Measurements from ENCODE around the gene ANKRD9. TPM values are rescaled to one million over a fixed set of nuclear protein-coding genes. Genes with fewer than 3 reads are reported as not detected.

The ANKRD9 gene
- total and polyA plus RNA-seq, 2 of the 13 experiments (the other 11 are each of a cell fraction or from before 2014, with no cell fraction given) = 10.0 to 15.0 TPM

- TF ChIP-seq ADNP (CRISPR knock-in tag; IDR thresholded peaks at IDR 0.05) (peak; percentile 79; the same call in 1 of the 2 replicates), ZNF292 (CRISPR knock-in tag; IDR thresholded peaks at IDR 0.05; ENCODE audit: borderline replicate concordance, low read depth) (peak; percentile 65), ZNF33B (CRISPR knock-in tag; IDR thresholded peaks at IDR 0.05) (no peak), NFE2 (CRISPR knock-in tag; IDR thresholded peaks at IDR 0.05) (no peak), XBP1 (CRISPR knock-in tag; IDR thresholded peaks at IDR 0.05) (no peak), NFYC (CRISPR knock-in tag; IDR thresholded peaks at IDR 0.05) (no peak), ZFY (CRISPR knock-in tag; IDR thresholded peaks at IDR 0.05) (no peak), RARA (CRISPR knock-in tag; IDR thresholded peaks at IDR 0.05) (peak; percentile 34; the same call in 1 of the 2 replicates), SP1 (IDR thresholded peaks at IDR 0.05) (no peak), SP1 (CRISPR knock-in tag; IDR thresholded peaks at IDR 0.05) (no peak), ZNF574 (CRISPR knock-in tag; IDR thresholded peaks at IDR 0.05) (no peak), ZNF850 (CRISPR knock-in tag; conservative IDR thresholded peaks at IDR 0.05) (no peak), MIXL1 (CRISPR knock-in tag; IDR thresholded peaks at IDR 0.05) (peak; percentile 59; the same call in 1 of the 2 replicates), ZNF383 (CRISPR knock-in tag; IDR thresholded peaks at IDR 0.05; ENCODE audit: borderline replicate concordance) (no peak), MED13 (CRISPR knock-in tag; IDR thresholded peaks at IDR 0.05) (no peak), ZNF318 (CRISPR knock-in tag; IDR thresholded peaks at IDR 0.05) (no peak)
- TF ChIP-seq, protein P1, sequence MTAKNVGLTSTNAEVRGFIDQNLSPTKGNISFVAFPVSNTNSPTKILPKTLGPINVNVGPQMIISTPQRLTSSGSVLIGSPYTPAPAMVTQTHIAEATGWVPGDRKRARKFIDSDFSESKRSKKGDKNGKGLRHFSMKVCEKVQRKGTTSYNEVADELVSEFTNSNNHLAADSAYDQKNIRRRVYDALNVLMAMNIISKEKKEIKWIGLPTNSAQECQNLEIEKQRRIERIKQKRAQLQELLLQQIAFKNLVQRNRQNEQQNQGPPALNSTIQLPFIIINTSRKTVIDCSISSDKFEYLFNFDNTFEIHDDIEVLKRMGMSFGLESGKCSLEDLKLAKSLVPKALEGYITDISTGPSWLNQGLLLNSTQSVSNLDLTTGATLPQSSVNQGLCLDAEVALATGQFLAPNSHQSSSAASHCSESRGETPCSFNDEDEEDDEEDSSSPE (CRISPR knock-in tag; IDR thresholded peaks at IDR 0.05) = no peak
- TF ChIP-seq, protein P2, sequence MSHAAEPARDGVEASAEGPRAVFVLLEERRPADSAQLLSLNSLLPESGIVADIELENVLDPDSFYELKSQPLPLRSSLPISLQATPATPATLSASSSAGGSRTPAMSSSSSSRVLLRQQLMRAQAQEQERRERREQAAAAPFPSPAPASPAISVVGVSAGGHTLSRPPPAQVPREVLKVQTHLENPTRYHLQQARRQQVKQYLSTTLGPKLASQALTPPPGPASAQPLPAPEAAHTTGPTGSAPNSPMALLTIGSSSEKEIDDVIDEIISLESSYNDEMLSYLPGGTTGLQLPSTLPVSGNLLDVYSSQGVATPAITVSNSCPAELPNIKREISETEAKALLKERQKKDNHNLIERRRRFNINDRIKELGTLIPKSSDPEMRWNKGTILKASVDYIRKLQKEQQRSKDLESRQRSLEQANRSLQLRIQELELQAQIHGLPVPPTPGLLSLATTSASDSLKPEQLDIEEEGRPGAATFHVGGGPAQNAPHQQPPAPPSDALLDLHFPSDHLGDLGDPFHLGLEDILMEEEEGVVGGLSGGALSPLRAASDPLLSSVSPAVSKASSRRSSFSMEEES (CRISPR knock-in tag; IDR thresholded peaks at IDR 0.05) = no peak
Observed at GRCh38 chr14:102481791-102482238, 27.8 kb downstream of the ANKRD9 start (continued).
